ENCODE data around the gene TNFRSF12A. TPM values are rescaled to one million over a fixed set of nuclear protein-coding genes. Genes with fewer than 3 reads are reported as not detected.
A peak's percentile ranks its signal among the peaks of the same experiment; 100 is the strongest.

TNFRSF12A gene
- polyA plus RNA-seq, 2 of the 4 experiments (the other 2 are of a cell fraction), result 111 to 314 TPM

- Histone ChIP-seq H3K27ac (no peak overlapping the region), H3K4me3 (no peak overlapping the region), H3K4me2 (no peak overlapping the region), H3K9me3 (no peaks in the 10 kb centered on the region), H3K4me1 (peaks cover 20% of the 10 kb centered on the region)
- no peak for FAIRE-seq
- DNase-seq (ENCODE audit: low read depth in 1 of 2, low spot score in 1 of 2), result no peak
- TF ChIP-seq NFE2L2 (conservative IDR thresholded peaks at IDR 0.05; ENCODE audit: low read length) (no peak), ZSCAN20 (CRISPR knock-in tag; IDR thresholded peaks at IDR 0.05) (no peak), HOXB13 (CRISPR knock-in tag; IDR thresholded peaks at IDR 0.05; ENCODE audit: low read depth) (no peak)
- WGBS (ENCODE audit: missing lambda C conversion rate), result 93% methylated on average over 6 of the region's 6 CpGs
- ATAC-seq, result no peak
- ChIA-PET POLR2A (no interaction called here), CTCF (interaction anchor here (1.2 to 3.4 kb wide), 2 partner anchors 11 to 30 kb away, joined by 3 to 16 read pairs; no protein-coding TSS in a partner anchor)
Observed at GRCh38 chr16:3014971-3015370, 5.2 kb upstream of the TNFRSF12A start.

GRCh38 chr16:3015865-3016521 lies 4.2 kb upstream of the TNFRSF12A start:
- DNase-seq (ENCODE audit: low read depth in 1 of 2, low spot score in 1 of 2), result no peak
- Histone ChIP-seq H3K4me3 (no peak overlapping the region), H3K4me2 (no peak overlapping the region), H3K9me3 (no peaks in the 10 kb centered on the region), H3K4me1 (peaks cover 20% of the 10 kb centered on the region), H3K27ac (no peak overlapping the region)
- FAIRE-seq, result no peak
- 88% methylated on average over 8 of the region's 13 CpGs for WGBS (ENCODE audit: missing lambda C conversion rate)
- ChIA-PET POLR2A (no interaction called here), CTCF (interaction anchor here (0.7 to 3.4 kb wide), 2 partner anchors 12 to 44 kb away, joined by 3 to 16 read pairs; no protein-coding TSS in a partner anchor)
- TF ChIP-seq CHD2 (IDR thresholded peaks at IDR 0.05; ENCODE audit: low read length, partially characterized antibody) (no peak), KDM1A (IDR thresholded peaks at IDR 0.05; ENCODE audit: low read depth) (no peak), EHF (CRISPR knock-in tag; IDR thresholded peaks at IDR 0.05) (no peak), SREBF2 (IDR thresholded peaks at IDR 0.05) (no peak), MAZ (IDR thresholded peaks at IDR 0.05; ENCODE audit: borderline replicate concordance, low read depth, low read length) (no peak), PHF8 (IDR thresholded peaks at IDR 0.05; ENCODE audit: borderline replicate concordance, low read depth) (no peak), ZFP36 (IDR thresholded peaks at IDR 0.05; ENCODE audit: borderline replicate concordance, partially characterized antibody) (no peak), HMGXB4 (CRISPR knock-in tag; IDR thresholded peaks at IDR 0.05; ENCODE audit: borderline replicate concordance) (no peak), PBX3 (IDR thresholded peaks at IDR 0.05) (no peak), RFX5 (IDR thresholded peaks at IDR 0.05) (no peak), POLR2AphosphoS2 (conservative IDR thresholded peaks at IDR 0.05; ENCODE audit: low read length) (no peak)
- TF ChIP-seq, protein P1, sequence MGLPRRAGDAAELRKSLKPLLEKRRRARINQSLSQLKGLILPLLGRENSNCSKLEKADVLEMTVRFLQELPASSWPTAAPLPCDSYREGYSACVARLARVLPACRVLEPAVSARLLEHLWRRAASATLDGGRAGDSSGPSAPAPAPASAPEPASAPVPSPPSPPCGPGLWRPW (IDR thresholded peaks at IDR 0.05), result no peak
- TF ChIP-seq, protein P2, sequence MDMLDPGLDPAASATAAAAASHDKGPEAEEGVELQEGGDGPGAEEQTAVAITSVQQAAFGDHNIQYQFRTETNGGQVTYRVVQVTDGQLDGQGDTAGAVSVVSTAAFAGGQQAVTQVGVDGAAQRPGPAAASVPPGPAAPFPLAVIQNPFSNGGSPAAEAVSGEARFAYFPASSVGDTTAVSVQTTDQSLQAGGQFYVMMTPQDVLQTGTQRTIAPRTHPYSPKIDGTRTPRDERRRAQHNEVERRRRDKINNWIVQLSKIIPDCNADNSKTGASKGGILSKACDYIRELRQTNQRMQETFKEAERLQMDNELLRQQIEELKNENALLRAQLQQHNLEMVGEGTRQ (IDR thresholded peaks at IDR 0.05), result no peak
- ATAC-seq, result no peak

GRCh38 chr16:3017344-3017743 lies 2.8 kb upstream of the TNFRSF12A start:
- WGBS (ENCODE audit: missing lambda C conversion rate), result 96% methylated on average over 15 of the region's 20 CpGs
- Histone ChIP-seq H3K9me3 (no peaks in the 10 kb centered on the region), H3K4me2 (no peak overlapping the region), H3K4me3 (no peak overlapping the region), H3K4me1 (peaks cover 20% of the 10 kb centered on the region), H3K27ac (peak overlapping the region in 1 of 2 experiments; percentile 41; a peak in 1 of 6 replicates)
- ChIA-PET POLR2A (no interaction called here), CTCF (interaction anchor here (6.6 kb wide), 1 partner anchor 11 kb away, joined by 112 read pairs; no protein-coding TSS in a partner anchor)
- TF ChIP-seq JUN (IDR thresholded peaks at IDR 0.05) (no peak), JUNB (IDR thresholded peaks at IDR 0.05) (no peak), NPAS2 (CRISPR knock-in tag; IDR thresholded peaks at IDR 0.05; ENCODE audit: borderline replicate concordance) (no peak), PBX3 (IDR thresholded peaks at IDR 0.05) (no peak)
- no peak for FAIRE-seq
- DNase-seq (ENCODE audit: low read depth in 1 of 2, low spot score in 1 of 2), result no peak
- ATAC-seq, result no peak
